ENCODE data around the gene FMNL1. TPM values are rescaled to one million over a fixed set of nuclear protein-coding genes. Genes with fewer than 3 reads are reported as not detected.

FMNL1 gene
- total RNA-seq, 1 donor from 2014 or later, result 19.4 TPM

GRCh38 chr17:45279898-45280297 lies 58.2 kb downstream of the FMNL1 start:
- DNase-seq (ENCODE audit: low spot score), result no peak

GRCh38 chr17:45282683-45283644 lies 61.3 kb downstream of the FMNL1 start:
- DNase-seq (ENCODE audit: low spot score), result peak; percentile 48

GRCh38 chr17:45283711-45284110 lies 62.0 kb downstream of the FMNL1 start:
- DNase-seq (ENCODE audit: low spot score), result no peak

- peak; percentile 82 for DNase-seq (ENCODE audit: low spot score)
These were observed 62.8 kb downstream of the FMNL1 start for GRCh38 chr17:45284176-45285140.

GRCh38 chr17:45286286-45286685 lies 64.6 kb downstream of the FMNL1 start:
- DNase-seq (ENCODE audit: low spot score), result no peak

- DNase-seq (ENCODE audit: low spot score), result no peak
These were observed 66.1 kb downstream of the FMNL1 start for GRCh38 chr17:45287526-45288500.

GRCh38 chr17:45288825-45289224 lies 67.1 kb downstream of the FMNL1 start:
- DNase-seq (ENCODE audit: low spot score), result no peak

GRCh38 chr17:45289301-45290268 lies 67.9 kb downstream of the FMNL1 start:
- no peak for DNase-seq (ENCODE audit: low spot score)

GRCh38 chr17:45290269-45290765 lies 68.6 kb downstream of the FMNL1 start:
- DNase-seq (ENCODE audit: low spot score), result no peak

- peak; percentile 43 for DNase-seq (ENCODE audit: low spot score)
These were observed 69.6 kb downstream of the FMNL1 start for GRCh38 chr17:45291171-45291805.

- no peak for DNase-seq (ENCODE audit: low spot score)
These were observed 71.2 kb downstream of the FMNL1 start for GRCh38 chr17:45292696-45293412.

GRCh38 chr17:45293413-45294211 lies 71.9 kb downstream of the FMNL1 start:
- DNase-seq (ENCODE audit: low spot score), result peak; percentile 82

- DNase-seq (ENCODE audit: low spot score), result peak; percentile 69
These were observed 72.8 kb downstream of the FMNL1 start for GRCh38 chr17:45294506-45294905.

GRCh38 chr17:45296003-45296832 lies 74.5 kb downstream of the FMNL1 start:
- DNase-seq (ENCODE audit: low spot score), result no peak

GRCh38 chr17:45296833-45297124 lies 75.1 kb downstream of the FMNL1 start:
- no peak for DNase-seq (ENCODE audit: low spot score)
